GM18873 (cell line): ENCODE data around the gene NPHS1.
"Not testable (repeated sequence)": the region's sequence is repeated elsewhere in the genome, so short reads cannot be mapped to it uniquely, and the experiment has no call there.

ENCODE experiments used
- ATAC-seq: cut with Tn5 transposase; IDR thresholded peaks from one replicate; pipeline ENCODE4 v1.9.1; 2021; ENCODE audit warnings: mild to moderate bottlenecking, moderate library complexity, moderate number of reproducible peaks; ENCODE audit not compliant: unreplicated experiment, low FRiP score

NPHS1 gene

DNA sequence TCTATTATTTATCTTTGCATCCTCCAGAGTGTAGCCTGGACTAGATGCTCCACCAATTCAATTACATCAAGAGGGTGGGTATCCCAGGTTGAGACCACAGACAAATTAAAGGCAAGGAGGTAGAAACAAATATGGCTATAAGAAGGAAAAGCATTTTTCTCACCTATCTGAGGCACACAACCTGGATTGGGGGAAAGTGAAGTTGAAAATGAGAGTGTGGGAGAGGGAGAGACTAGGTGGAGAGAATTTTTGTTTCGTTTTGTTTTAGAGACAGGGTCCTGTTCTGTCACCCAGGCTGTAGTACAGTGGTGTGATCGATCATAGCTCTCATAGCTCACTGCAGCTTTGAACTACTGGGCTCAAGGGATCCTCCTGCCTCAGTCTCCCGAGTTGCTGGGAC, 33.9 kb downstream of the NPHS1 start:
- ATAC-seq: no peak

DNA sequence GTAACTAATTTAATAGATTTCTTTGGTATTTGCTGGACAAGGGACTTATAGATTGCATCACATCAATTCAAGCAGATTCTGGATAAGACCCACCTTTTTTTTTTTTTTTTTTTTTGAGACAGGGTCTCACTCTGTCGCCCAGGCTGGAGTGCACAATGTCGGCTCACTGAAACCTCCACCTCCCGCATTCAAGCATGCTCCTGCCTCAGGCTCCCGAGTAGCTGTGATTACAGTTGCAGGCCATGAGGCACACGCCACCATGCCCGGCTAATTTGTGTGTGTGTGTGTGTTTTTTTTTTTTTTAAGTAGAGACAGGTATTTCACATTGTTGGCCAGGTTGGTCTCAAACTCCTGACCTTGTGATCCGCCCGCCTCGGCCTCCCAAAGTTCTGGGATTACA, 35.5 kb downstream of the NPHS1 start:
- ATAC-seq: no peak

DNA sequence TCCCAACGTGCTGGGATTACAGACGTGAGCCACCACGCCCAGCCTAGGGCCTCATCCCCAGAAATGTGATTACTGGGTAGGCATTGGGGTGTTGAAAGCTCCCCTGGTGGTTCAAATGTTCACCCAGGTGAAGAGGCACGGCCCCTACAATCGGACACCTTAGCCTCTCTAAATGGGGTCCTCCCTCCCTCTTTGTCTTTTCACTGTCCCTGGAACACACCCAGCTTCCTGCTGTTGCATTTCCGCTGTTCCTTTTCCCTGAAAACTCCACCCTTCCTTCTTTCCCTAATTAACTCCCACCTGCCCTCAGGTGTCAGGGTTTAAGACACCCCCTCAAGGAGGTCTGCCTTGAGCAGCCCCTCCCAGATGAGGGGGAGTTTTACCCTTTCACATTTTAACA, 36.0 kb downstream of the NPHS1 start:
- ATAC-seq: no peak

DNA sequence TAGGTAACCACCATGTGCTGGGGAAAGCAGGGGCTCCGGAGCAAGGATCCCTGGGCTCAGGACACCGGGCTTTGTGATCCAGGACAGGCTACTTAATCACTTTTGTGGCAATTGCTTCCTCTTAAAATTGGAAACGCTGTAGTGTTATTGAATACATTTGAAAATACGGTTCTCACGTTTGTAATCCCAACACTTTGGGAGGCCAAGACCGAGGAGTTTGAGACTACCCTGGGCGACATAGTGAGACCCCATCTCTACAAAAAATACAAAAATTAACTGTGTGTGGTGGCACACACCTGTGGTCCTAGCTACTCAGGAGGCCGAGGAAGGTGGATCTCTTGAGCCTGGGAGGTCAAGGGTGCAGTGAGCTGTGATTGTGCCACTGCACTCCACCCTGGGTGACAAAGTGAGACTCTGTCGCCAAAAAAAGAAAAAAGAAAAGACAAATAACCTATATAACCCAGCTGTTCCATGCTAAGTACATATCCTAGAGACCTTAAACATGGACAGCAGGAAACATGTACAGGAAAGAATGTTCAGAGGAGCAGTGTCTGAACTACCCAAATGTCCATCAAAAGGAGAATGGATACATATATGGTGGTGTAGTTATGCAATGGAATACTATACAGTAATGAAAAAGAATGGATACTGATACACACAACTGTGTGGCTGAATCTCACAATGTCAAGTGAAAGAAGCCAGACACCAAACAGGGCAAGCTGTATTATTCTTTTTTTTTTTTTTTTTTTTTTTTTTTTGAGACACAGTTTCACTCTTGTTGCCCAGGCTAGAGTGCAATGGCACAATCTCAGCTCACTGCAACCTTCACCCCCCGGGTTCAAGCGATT, 39.0 kb downstream of the NPHS1 start:
- no peak for ATAC-seq

DNA sequence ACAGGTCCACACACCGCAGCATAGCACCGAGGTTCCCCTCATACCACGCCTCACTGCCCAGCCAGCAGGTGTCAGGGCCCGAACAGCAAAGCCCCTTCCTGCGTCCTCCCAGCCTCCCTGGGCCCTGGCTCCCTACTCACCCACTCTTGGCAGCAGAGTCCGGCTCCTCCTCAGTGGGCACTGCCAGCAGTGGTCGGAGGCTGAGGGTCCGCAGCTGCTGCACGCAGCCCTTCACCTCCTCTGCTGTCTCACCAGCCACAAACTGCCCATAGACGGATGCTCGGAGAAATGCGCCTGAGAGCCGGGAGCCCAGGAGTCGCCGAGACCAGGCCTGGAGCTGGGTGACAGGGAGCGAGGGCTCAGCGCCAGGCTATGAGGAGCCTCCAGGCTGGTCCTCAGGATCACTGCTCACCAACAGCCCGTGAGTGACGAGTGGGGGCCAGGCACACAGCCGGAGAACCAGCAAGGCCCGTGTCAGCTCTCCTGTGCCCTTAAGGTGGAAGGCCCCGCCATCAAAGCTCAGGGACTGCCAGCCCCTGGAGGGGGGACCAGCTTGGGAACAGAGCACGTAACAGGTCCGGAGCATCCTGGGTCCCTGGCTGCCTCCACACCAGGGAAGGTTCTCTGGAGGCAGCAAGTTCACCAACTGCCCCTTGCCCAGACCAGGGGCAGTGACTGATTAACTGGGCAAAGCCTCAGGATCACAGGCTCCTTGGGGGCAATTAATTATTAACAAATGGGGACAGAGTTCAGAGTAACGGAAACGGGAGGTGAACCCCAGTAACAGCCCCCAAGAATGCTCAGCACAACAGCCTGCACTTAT, 39.9 kb downstream of the NPHS1 start, which contains the start of gene PRODH2:
PRODH2 (minus strand) TSS at position 626 of the 823 bp plus-strand sequence; CDS start at position 586, 40 bp downstream.
- ATAC-seq: no peak

DNA sequence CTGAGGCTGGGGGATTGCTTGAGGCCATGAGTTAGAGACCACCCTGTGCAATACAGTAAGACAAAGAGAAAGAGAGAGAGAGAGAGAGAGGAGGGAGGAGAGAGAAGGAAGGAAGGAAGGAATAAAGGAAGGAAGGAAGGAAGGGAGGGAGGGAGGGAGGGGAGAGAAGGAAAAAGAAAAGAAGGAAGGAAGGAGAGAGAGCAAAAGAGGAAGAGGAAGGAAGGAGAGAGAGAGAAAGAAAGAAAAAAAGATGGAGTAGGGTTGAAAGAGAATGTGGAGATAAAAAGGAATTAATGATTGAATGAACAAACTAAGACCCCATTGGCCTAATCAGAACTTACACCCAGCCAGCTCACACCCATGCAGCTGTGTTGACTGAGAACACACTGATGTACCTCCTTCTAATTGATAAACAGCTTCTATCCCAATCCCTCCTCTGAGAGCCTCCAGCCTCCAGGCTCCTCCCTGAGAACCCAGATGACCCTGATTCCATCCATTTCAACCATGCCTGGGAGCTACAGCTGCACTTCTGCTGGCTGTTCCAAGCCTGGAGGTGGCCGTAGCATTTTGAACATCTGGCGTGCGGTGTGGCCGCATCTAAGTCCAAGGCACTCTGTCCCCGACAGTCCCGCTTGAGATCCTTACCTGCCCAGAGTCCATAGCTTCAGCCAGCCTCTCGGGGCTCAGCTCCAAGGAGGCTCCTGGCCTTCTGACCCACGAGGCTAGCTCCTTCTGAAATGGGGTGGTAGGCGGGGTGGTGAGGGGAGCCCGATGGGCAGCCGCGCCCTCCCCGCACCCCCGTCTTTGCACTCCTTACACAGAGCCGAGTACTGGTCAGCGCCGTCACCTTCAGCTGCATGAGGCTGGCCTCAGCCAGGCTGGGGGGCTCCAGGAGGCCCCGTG, 40.7 kb downstream of the NPHS1 start:
- no peak for ATAC-seq

DNA sequence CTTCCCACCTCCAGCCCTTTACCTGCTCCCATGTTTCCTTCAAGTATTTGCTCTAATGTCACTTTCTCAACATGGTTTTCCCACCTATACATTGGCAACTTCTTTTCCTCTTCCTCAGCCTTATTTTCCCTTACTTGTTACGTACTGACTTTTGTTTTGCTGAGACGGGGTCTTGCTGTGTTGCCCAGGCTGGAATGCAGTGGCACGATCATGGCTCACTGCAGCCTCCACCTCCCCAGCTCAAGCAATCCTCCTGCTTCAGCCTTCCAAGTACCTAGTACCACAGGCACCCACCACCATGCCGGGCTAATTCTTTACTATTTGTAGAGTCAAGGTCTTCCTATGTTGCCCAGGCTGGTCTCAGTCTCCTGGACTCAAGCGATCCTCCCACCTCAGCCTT, 44.7 kb downstream of the NPHS1 start:
- no peak for ATAC-seq

DNA sequence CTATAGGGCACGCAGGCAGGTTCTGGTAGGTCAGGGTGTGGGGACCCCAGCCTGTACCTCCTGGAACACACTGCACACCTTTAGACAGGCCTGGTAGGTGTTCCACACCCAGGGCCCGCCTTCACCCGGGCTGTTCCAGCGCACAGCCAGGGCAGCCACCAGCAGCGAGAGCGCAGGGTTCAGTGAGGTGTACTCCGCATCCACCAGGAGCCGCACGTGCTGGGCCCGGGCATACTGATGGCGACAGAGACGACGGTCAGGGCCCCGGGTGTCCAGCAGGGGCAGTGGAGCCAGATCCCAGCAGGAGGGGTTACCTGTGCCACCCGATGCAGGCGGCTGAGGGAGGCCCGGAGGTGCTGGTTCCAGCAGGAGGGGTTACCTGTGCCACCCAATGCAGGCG, 45.7 kb downstream of the NPHS1 start:
- ATAC-seq: no peak

DNA sequence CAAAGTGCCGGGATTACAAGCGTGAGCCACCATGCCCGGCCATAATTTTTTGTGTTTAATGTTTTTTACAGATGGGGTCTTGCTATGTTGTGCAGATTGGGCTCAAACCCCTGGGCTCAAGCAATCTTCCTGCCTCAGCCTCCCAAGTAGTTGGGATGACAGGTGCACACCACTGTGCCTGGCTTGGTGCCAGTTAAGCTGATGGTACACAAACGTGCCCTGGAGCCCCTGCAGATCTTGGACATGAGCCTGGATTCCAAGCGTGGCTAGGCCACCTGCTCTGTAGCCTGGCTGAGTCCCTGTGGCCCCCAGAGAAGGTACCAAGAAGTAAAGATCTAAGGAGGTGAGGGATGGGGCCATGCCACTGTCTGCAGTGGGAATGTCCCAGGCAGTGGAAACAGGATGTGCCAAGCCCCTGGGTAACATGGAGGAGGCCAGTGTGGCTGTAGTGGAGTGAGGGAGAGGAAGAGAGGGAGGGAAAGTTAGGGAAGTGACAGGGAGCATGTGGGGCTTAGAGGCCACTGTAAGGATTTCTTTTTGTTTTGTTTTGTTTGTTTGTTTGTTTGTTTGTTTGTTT, 46.7 kb downstream of the NPHS1 start:
- no peak for ATAC-seq

DNA sequence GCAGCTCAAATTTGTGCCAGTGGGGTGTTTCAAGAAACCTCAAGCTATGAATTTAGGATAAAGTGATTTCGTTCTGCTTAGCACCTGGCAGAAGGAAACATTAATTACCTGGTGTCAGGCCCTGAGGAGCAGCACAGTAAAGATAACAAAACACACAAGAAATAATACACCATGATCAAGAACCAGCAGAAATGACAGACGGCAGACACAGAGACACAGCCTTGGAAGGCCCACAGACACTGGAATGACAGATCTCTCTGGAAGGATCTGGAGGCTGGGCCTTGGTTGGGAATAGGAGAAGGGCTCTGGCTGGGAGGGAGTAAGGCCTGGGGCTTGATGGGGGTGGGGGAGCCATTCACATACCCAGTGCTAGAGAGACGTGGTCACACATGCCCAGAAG, 50.5 kb downstream of the NPHS1 start:
- ATAC-seq: no peak

DNA sequence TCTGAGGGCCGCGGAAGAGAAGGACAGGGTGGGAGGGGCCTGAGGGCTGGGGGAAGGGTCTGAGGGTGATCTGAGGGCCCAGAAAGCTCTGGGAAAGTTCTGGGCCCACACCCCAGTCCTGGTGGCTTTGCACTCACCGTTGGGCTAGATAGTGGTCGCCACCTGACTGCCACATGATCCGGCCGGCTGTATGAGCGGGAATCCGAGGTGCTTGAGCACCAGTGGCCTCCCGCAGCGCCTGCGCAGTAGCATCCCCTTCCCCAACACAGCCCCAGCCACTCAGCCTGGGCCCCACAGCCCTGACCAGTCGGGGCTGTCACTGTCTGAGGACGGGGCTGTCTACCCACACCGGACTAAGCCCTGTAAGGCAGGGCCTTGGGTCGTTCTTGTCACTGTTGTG, 54.6 kb downstream of the NPHS1 start:
- ATAC-seq: no peak

DNA sequence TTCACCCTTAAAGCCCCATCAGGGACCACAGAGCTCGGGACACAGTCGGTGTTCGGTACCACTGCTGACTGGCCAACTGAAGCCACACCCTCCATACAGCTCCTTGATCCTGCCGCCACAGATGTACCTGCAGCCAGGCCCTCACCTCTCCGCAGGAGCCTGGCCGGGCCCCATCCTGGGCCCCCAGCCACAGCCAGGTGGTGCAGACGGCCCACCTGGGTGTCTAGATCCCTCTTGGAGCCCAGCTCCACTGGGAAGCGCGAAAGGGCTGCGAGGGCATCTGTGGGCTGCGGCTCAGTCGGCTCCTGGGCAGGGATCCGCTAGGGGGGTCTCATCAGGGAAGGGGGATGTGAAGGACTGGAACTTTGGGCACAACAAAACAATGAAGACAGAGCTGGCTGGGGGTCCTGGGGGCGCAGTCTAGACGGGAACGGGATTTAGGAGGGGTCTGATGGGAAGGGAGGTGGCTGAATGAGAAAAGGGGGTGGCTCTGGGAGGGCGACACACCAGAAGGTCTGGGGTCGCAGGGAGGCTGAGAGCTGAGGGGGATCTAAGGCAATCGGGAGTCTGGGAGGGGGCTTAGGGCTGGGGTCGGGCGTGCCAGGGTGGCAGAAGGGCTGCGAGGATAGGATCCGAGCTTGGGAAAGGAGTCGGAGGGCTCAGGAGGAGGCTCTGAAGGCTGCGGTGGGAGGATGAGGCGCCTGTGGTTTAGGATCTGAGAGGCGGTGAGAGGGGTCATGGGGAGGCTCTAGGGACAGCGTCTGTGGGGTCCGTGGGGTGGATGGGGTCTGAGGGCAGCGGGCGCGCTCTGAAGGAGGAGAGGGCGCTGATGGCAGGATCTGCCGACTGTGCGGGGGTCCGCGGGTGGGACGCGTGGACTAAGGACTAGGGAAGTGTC, 55.4 kb downstream of the NPHS1 start:
- no peak for ATAC-seq

DNA sequence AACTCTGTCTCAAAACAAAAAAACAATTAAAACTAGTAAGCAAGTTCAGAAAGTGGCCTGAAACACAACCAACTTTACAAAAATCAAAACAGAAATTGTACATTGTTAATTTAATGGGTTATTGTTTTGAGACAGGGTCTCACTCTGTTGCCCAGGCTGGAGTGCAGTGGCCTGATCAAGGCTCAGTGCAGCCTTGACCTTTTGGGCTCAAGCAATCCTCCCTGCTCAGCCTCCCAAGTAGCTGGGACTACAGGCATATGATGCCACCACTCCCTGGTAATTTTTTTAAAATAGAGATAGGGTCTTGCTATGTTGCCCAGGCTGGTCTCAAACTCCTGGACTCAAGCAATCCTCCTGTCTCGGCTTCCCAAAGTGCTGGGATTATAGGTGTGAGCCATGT, 56.7 kb downstream of the NPHS1 start:
- not testable (repeated sequence) for ATAC-seq

DNA sequence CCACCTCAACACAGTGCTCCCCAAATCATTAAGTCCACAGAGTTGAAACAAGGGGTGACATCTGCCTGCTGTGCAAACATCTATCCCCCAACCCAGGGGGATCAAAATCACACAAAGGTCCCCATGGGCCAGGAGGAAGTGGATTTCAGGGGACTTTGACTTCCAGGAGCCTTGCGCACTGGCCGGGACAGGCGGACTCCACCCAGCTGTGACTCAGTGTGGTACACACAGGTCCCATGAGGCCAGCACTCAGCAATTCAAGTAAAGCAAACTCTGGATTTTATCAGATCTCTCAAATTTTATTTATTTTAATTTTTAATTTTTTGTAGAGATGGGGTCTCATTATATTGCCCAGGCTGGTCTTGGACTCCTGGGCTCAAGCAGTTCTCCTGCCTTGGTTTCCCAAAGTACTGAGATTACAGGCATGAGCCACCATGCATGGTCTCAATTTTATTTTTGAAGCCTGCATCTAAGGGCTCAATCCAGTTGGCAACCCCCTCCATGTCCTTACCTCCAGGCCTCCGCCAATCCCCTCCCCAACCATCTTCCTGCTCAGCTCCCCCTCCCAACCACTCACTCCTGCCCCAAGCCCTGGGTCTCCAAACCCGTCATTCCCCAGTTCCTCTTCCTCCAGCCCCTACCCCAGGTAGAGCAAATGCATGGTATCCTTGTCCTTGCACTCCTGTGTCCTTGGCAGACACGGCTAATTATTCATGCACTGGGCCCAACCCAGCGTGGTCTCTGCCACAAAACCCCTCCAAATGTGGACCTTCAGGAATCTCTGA, 58.7 kb downstream of the NPHS1 start:
- ATAC-seq: no peak

DNA sequence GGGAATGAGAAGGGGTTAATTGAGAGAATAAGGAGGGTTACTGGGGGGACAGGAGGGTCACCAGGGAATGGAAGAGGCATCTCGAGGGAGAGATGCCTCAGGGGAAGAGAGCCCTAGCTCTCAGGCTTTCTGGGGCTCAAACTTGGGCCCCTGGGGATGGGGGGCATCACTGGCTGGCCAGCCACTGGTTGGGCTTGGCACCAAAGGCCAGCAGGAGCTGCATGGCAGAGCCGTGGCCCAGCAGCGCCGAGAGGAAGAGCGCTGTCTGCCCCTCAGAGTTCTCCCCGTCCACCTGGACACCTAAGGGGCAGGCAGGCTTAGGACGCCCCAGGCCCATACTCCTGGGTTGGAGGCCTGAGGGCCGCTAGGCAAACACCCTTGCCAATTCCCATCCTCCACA, 59.4 kb downstream of the NPHS1 start:
- no peak for ATAC-seq

DNA sequence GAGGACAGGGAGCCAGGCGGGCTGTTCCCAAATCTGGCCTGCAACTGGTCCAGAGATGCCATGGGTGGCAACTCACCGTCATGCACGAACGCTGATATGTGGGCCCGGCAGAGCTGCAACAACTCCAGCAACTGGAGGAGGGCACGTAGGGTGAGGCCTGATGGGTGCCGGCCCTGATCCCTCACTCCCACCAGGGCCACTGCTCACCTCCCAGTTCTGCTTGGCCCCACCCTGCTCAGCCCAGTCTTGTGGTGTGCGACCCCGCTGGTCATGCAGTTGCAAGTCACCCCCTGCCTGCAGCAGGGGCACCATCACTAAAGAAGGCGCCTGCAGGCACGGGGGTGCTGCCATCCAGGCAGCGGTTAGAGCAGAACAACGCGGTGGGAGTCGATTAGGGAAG, 60.0 kb downstream of the NPHS1 start:
- no peak for ATAC-seq

DNA sequence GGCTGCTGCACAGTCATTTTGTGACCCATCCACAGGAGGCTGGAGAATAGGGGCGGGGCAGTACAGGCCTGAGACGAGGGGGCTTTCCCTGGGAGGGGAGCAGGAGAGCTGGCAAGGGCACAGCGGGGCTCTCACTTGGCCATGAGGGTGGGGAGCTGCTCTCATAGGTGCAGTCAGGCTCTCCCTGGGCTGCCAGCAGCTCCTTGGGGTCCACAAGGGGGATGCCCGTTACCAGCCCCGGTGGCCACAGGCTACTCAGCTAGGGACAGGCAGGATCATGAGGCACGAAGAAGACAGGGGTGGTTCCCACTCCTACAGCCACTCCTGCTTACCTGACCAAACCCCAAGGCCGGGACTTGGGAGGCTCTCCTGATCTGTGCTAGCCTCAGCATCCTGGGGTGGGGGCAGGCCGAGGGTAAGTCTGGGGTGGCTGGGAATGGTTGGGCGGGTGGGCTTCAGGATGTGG, 60.5 kb downstream of the NPHS1 start:
- ATAC-seq: no peak
